ENCODE measurements around the gene KCTD19.

KCTD19 gene

DNA sequence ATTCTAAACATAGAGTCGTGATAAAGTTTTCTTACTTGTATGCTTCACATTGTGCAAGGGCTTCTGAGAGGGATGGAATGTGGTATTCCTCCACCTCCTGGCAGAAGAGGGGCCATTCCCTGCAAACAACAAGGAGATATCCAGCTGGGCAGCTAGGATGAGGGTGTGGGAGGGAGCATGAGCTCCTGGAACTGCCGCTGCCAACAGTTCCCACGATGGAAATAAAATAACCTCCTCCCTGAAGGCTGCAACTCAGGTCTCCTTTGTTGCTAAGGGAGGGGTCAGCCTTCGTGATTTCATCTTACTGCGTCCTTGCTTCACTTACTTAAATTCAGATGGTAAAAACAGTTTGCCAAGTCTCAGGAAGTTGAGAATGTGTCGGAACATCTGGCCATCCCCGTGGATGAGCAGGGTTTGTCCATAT, 31.6 kb downstream of the KCTD19 start:
- TF ChIP-seq CREB1 (IDR thresholded peaks at IDR 0.05; ENCODE audit: low read depth) (no peak), CEBPB (IDR thresholded peaks at IDR 0.05) (no peak), TAF1 (IDR thresholded peaks at IDR 0.05; ENCODE audit: low read depth) (no peak), ZBTB7A (IDR thresholded peaks at IDR 0.05; ENCODE audit: low read depth) (no peak), YY1 (IDR thresholded peaks at IDR 0.05; ENCODE audit: low read depth) (no peak)
- TF ChIP-seq, protein P1, sequence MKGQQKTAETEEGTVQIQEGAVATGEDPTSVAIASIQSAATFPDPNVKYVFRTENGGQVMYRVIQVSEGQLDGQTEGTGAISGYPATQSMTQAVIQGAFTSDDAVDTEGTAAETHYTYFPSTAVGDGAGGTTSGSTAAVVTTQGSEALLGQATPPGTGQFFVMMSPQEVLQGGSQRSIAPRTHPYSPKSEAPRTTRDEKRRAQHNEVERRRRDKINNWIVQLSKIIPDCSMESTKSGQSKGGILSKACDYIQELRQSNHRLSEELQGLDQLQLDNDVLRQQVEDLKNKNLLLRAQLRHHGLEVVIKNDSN (IDR thresholded peaks at IDR 0.05), result no peak

DNA sequence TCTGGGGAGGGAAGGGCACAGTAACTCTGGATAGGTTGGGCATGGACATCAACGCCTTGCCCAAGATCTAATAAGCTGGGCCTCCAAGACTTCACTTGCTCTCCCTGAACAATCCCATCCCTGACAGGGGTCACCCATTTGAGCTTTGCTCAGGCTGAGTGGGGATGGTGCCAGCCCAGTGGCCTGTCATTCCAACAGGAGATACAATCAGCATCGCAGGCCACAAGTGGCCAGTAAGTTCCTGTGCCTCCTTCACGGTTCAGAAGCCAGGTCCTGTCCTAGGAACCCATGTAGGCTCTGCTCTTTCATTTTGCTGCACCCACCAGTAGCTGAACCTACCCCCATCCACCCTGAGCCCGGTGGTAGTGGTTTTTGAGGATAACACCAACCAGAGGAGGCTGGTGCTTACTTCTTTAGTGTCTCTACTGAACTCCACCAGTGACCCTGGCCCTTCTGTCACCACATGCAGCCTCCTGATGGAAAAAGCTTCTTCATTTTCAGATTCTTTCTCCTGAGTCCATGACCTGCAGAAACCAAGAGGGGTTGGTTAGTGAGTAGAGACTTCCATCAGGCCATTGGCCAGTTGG, 32.3 kb downstream of the KCTD19 start:
- TF ChIP-seq FOXM1 (IDR thresholded peaks at IDR 0.05; ENCODE audit: borderline replicate concordance, low read depth), result no peak
- TF ChIP-seq CEBPB (IDR thresholded peaks at IDR 0.05), result no peak
- TF ChIP-seq, protein P1 (IDR thresholded peaks at IDR 0.05), result no peak
- TF ChIP-seq YY1 (IDR thresholded peaks at IDR 0.05; ENCODE audit: low read depth), result no peak
- TF ChIP-seq ZBTB7A (IDR thresholded peaks at IDR 0.05; ENCODE audit: low read depth), result no peak
- no peak for TF ChIP-seq TEAD4 (IDR thresholded peaks at IDR 0.05)
- no peak for TF ChIP-seq NFIC (IDR thresholded peaks at IDR 0.05)
- TF ChIP-seq RAD21 (IDR thresholded peaks at IDR 0.05; ENCODE audit: low read depth), result no peak
- no peak for TF ChIP-seq CREB1 (IDR thresholded peaks at IDR 0.05; ENCODE audit: low read depth)
- TF ChIP-seq, protein P2, sequence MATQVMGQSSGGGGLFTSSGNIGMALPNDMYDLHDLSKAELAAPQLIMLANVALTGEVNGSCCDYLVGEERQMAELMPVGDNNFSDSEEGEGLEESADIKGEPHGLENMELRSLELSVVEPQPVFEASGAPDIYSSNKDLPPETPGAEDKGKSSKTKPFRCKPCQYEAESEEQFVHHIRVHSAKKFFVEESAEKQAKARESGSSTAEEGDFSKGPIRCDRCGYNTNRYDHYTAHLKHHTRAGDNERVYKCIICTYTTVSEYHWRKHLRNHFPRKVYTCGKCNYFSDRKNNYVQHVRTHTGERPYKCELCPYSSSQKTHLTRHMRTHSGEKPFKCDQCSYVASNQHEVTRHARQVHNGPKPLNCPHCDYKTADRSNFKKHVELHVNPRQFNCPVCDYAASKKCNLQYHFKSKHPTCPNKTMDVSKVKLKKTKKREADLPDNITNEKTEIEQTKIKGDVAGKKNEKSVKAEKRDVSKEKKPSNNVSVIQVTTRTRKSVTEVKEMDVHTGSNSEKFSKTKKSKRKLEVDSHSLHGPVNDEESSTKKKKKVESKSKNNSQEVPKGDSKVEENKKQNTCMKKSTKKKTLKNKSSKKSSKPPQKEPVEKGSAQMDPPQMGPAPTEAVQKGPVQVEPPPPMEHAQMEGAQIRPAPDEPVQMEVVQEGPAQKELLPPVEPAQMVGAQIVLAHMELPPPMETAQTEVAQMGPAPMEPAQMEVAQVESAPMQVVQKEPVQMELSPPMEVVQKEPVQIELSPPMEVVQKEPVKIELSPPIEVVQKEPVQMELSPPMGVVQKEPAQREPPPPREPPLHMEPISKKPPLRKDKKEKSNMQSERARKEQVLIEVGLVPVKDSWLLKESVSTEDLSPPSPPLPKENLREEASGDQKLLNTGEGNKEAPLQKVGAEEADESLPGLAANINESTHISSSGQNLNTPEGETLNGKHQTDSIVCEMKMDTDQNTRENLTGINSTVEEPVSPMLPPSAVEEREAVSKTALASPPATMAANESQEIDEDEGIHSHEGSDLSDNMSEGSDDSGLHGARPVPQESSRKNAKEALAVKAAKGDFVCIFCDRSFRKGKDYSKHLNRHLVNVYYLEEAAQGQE (IDR thresholded peaks at IDR 0.05; ENCODE audit: low read depth), result no peak

DNA sequence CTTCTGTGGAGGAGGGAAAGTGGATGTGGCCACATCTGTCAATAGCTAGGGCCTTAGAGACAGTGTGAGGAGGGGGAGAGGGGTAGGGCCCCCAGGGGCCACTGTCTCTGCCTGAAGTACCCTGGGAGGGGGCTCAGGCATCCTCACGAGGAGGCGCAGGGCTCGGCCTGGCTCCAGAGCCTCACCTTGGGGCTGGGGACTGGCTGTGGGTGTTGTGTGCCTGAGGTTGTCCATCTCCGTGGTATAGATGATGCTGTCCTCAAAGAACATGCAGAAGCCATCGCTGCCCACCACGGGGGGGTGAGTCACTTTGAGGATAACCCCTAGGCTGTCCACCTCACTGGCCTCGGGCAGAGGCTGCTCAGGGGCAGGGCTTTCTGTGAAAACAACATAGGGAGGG, 35.1 kb downstream of the KCTD19 start:
- TF ChIP-seq YY1 (IDR thresholded peaks at IDR 0.05; ENCODE audit: low read depth) (no peak), ZBTB7A (IDR thresholded peaks at IDR 0.05; ENCODE audit: low read depth) (no peak), EP300 (IDR thresholded peaks at IDR 0.05; ENCODE audit: borderline replicate concordance) (no peak), RAD21 (IDR thresholded peaks at IDR 0.05; ENCODE audit: low read depth) (no peak), CEBPB (IDR thresholded peaks at IDR 0.05) (no peak), TCF12 (IDR thresholded peaks at IDR 0.05; ENCODE audit: low read depth) (no peak), FOXM1 (IDR thresholded peaks at IDR 0.05; ENCODE audit: borderline replicate concordance, low read depth) (no peak), TAF1 (IDR thresholded peaks at IDR 0.05; ENCODE audit: low read depth) (no peak), NFIC (IDR thresholded peaks at IDR 0.05) (no peak), EGR1 (IDR thresholded peaks at IDR 0.05) (no peak), CREB1 (IDR thresholded peaks at IDR 0.05; ENCODE audit: low read depth) (no peak), TEAD4 (IDR thresholded peaks at IDR 0.05) (no peak)
- TF ChIP-seq, protein P2 (IDR thresholded peaks at IDR 0.05; ENCODE audit: low read depth), result no peak
- TF ChIP-seq, protein P3, sequence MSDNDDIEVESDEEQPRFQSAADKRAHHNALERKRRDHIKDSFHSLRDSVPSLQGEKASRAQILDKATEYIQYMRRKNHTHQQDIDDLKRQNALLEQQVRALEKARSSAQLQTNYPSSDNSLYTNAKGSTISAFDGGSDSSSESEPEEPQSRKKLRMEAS (IDR thresholded peaks at IDR 0.05), result no peak
- TF ChIP-seq, protein P1 (IDR thresholded peaks at IDR 0.05), result no peak

DNA sequence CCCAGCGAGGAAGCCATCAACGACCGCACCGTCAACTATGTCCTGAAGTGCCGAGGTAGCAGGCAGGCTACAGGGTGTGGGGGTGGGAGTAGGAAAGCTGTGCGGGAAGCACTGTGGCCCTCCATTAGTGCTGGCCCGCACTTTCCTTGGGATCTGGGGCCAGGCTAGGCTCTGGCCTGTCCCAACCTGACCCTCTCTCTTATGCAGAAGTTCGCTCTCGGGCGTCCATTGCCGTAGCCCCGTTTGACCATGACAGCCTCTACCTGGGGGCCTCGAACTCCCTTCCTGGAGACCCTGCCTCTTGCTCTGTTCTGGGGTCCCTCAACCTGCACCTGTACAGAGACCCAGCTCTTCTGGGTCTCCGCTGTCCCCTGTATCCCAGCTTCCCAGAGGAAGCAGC, 38.6 kb downstream of the KCTD19 start:
- TF ChIP-seq FOXM1 (IDR thresholded peaks at IDR 0.05; ENCODE audit: borderline replicate concordance, low read depth) (no peak), NFIC (IDR thresholded peaks at IDR 0.05) (no peak), EP300 (IDR thresholded peaks at IDR 0.05; ENCODE audit: borderline replicate concordance) (no peak)
- TF ChIP-seq, protein P1 (IDR thresholded peaks at IDR 0.05), result no peak

DNA sequence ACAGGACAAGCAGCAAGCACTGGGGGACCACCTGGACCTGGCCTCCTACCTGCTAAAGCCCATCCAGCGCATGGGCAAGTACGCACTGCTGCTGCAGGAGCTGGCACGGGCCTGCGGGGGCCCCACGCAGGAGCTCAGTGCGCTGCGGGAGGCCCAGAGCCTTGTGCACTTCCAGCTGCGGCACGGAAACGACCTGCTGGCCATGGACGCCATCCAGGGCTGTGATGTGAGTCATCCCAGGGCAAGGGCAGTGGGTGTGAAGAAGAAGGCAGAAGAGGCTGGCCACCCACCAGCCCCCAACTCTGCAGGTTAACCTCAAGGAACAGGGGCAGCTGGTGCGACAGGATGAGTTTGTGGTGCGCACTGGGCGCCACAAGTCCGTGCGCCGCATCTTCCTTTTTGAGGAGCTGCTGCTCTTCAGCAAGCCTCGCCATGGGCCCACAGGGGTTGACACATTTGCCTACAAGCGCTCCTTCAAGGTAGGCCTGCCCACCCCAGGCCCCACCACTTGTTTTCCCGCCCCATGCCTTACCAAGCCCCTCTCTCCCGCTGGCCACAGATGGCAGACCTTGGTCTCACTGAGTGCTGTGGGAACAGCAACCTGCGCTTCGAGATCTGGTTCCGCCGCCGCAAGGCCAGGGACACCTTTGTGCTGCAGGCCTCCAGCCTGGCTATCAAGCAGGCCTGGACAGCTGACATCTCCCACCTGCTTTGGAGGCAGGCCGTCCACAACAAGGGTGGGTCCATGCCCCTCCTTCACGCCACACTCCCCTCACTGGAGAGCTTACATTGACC, 39.9 kb downstream of the KCTD19 start:
- TF ChIP-seq NFIC (IDR thresholded peaks at IDR 0.05) (peak; percentile 99), TCF12 (IDR thresholded peaks at IDR 0.05; ENCODE audit: low read depth) (peak; percentile 99), CEBPB (IDR thresholded peaks at IDR 0.05) (no peak), YY1 (IDR thresholded peaks at IDR 0.05; ENCODE audit: low read depth) (0 out of 2 replicates have a peak, but pooled peaks have one; percentile 44), FOXM1 (IDR thresholded peaks at IDR 0.05; ENCODE audit: borderline replicate concordance, low read depth) (no peak), CREB1 (IDR thresholded peaks at IDR 0.05; ENCODE audit: low read depth) (no peak), TAF1 (IDR thresholded peaks at IDR 0.05; ENCODE audit: low read depth) (no peak), TEAD4 (IDR thresholded peaks at IDR 0.05) (peak; percentile 77), EP300 (IDR thresholded peaks at IDR 0.05; ENCODE audit: borderline replicate concordance) (peak; percentile 90), RAD21 (IDR thresholded peaks at IDR 0.05; ENCODE audit: low read depth) (0 out of 2 replicates have a peak, but pooled peaks have one; percentile 6), EGR1 (IDR thresholded peaks at IDR 0.05) (peak; percentile 11; the same call in 1 of the 2 replicates), ZBTB7A (IDR thresholded peaks at IDR 0.05; ENCODE audit: low read depth) (peak; percentile 91)
- TF ChIP-seq, protein P1 (IDR thresholded peaks at IDR 0.05), result peak; percentile 30; the same call in 1 of the 2 replicates
- TF ChIP-seq, protein P3 (IDR thresholded peaks at IDR 0.05), result peak; percentile 54; the same call in 1 of the 2 replicates
- TF ChIP-seq, protein P2 (IDR thresholded peaks at IDR 0.05; ENCODE audit: low read depth), result no peak

Data from Ishikawa (cell line).